GM21619 (cell line): Measurements from ENCODE around the gene ESCO1.

Experiments
- ATAC-seq: cut with Tn5 transposase; IDR thresholded peaks from one replicate; pipeline ENCODE4 v1.9.1; 2021; ENCODE audit not compliant: unreplicated experiment

ESCO1 gene

DNA sequence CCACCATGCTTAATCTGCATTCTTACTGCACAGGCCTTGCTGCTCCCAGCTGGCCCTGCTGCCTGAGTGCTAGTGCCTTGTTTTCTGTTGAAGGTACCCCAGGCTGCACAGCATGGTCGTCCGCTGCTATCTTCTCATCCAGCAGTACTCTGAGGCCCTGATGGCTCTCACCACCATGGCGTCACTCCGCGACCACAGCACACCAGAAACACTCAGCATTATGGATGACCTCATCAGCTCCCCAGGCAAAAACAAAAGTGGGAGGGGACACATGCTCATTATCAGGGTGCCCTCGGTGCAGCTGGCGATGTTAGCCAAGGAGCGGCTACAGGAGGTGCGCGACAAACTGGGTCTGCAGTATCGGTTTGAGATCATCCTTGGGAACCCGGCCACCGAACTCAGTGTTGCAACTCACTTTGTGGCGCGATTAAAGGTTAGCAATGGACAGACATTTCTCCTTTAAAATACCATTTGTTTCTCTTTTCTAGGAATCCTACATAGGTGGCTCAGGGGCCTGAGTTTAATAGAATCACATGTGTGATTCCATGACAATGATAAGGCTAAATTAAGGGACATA, 110.5 kb downstream of the ESCO1 start:
- ATAC-seq, result no peak

DNA sequence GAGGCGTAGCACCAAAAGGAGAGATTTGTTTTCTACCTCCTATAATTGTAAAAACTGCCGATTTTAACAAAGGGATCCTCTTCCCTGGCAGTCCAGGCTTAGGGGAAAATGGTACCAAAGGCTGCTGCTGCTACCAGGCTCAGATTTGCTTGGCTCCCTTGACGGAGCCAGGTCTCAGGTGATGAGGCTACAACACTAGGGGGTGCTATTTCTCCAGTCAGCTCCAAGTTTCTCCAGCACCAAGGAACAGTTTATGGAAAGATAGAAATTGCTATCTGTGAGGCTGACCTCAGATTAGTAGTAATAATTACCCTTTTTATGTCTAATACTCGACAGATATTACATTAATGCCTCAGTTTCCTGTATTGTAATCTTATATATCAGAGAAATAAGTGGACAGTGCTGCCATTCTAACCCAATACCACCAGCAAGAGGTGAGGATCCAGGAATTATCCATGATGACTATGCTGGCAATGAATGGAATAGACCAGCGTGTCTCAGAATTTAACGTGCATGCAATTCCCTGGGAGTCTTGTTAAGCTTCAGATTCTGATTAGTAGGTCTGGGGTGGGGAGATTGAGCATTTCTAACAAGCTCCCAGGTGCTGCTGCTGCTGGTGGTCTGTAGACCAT, 111.3 kb downstream of the ESCO1 start:
- no peak for ATAC-seq

DNA sequence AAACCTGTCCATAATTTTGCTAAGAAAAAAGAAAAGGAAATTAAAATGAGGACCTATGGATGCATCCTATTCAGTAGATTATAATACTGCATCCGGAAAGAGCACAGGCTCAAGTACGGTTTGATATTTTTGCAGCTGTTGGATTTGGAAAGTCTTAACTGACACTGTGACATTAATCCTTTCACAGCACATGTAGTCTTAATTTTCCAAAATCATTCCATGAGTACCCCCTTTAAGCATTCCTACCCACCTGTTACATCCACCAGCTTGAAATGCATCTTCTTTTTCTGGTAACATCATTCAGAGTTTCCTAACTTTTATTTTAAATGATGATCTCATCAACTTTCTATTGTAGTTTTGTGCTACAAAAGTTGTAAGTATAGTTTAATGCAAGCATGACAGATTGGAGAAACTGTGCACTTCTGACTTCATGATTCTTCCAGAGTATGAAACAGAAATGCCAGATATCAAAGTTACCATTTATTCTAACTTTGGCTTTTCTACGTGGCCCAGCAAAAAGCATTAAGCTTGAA, 113.5 kb downstream of the ESCO1 start:
- ATAC-seq, result no peak

DNA sequence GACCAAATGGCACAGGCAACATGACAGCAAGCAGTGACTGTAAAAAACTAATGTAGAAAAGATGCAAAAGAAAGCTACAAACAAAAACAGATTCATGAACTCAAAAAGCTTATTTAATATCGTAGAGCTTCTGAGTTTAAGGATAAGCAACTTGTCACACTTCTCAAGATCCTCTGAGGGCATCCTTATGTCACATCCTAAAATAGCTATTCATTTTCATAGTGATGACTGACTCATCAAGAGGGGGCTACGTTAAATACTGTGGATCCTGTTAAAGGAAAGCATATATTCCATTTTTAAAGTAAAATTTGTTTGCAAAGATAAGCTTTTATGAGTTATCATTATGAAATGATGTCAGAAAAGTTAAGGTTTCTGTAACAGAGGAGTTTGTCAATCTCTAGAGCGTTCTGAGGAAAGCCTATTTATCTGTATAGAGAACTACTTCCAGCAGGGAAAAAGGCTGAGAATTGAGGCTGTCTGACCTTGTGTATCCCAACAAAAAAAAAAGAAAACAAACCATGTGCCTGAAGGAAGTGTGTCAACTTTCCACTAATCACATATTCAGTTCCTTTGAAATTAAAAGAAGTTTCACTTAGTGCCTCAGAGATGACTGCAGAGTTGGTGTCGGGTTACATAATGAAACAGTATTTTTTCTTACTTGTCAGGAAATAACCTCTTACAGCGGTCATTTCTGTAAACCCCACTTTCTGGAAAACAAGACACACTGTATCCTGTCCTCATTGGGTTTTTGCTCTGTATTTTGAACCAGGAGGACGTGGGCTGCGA, 115.5 kb downstream of the ESCO1 start:
- ATAC-seq, result no peak

DNA sequence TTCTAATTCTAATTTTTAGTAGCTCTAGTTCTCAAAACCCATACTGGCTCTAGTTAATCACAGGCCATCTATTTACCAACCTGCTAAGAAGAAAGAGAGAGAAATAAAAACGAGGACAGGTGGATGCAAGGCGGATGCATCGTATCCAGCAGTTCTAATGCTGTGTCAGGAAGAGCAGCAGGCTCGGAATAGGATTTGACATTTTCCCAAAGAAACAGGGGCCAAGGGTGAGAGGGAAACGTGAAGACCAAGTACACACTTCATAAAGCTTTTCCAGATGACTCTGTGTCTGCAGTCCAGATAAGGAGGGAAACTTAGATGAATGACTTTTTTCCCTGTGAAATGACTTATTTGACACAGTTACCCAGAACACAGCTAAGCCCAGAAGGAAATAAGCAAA, 117.5 kb downstream of the ESCO1 start:
- no peak for ATAC-seq

DNA sequence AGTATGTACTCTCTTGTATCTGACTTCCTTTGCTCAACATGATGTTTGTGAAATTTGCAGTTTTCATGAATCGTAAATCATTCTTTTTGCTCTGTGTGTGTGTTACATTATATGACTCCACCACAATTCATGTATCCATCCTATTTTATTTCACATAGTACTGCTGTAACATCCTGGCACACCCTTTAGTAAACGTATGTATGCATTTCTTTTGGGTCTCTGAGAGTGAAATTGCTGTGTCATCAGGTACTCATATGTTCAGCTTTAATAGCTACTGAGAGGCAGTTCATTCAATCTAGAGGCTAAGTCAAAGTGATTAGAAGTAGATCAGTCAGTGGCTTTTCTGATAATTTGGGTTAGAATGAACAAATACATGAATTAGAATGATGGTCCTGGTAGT, 118.8 kb downstream of the ESCO1 start:
- no peak for ATAC-seq

DNA sequence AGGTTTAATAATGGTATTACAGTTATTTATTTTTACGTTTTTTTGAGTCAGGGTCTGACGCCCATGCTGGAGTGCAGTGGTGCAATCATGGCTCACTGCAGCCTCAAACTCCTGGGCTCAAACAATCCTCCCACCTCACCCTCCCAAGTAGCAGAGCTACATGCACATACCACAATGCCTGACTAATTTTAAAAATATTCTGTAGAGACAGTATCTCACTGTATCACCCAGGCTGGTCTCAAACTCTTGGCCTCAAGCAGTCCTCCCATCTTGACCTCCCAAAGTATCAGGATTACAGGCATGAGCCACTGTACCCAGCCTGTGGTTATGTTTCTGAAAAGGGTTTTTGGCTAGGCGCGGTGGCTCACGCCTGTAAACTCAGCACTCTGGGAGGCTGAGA, 120.8 kb downstream of the ESCO1 start:
- no peak for ATAC-seq
